Parathyroid adenoma (tissue), 2 donors: ENCODE measurements around the gene ARHGAP12.

Source experiments
- H2AFZ ChIP-seq: fragments of 300-600 bp; sonication (generic); one replicate; pipeline ENCODE4 v1.7.0; 2017; ENCODE audit warnings: antibody characterized with exemption, mild to moderate bottlenecking
- H3K27ac ChIP-seq: fragments of 300-600 bp; sonication (generic); one replicate; pipeline ENCODE4 v1.7.0; 2017
- H3K27me3 ChIP-seq: fragments of 300-600 bp; sonication (generic); one replicate; pipeline ENCODE4 v1.7.0; 2017; ENCODE audit warnings: low read length; ENCODE audit not compliant: control insufficient read depth, insufficient read depth
- H3K36me3 ChIP-seq: fragments of 300-600 bp; sonication (generic); one replicate; pipeline ENCODE4 v1.7.0; 2017; ENCODE audit warnings: low read length; ENCODE audit not compliant: control insufficient read depth, insufficient read depth
- H3K4me1 ChIP-seq: fragments of 300-600 bp; sonication (generic); one replicate; pipeline ENCODE4 v1.7.0; 2017; ENCODE audit warnings: control low read depth
- H3K4me2 ChIP-seq: fragments of 300-600 bp; sonication (generic); one replicate; pipeline ENCODE4 v1.7.0; 2017; ENCODE audit warnings: low read length
- H3K4me3 ChIP-seq: fragments of 300-600 bp; sonication (generic); one replicate; pipeline ENCODE4 v1.7.0; 2017; ENCODE audit warnings: low read depth, low read length
- H3K79me2 ChIP-seq: fragments of 300-600 bp; sonication (generic); one replicate; pipeline ENCODE4 v1.7.0; 2017; ENCODE audit warnings: control low read depth
- H3K9ac ChIP-seq: fragments of 300-600 bp; sonication (generic); one replicate; pipeline ENCODE4 v1.7.0; 2017; ENCODE audit warnings: mild to moderate bottlenecking
- H3K9me3 ChIP-seq: fragments of 300-600 bp; sonication (generic); one replicate; pipeline ENCODE4 v1.7.0; 2017; ENCODE audit warnings: low read length; ENCODE audit not compliant: control insufficient read depth
- TF ChIP-seq, protein P1 (sequence below): fragments of 300-600 bp; sonication (generic); IDR thresholded peaks from one replicate; pipeline ENCODE4 v1.7.0; 2017; ENCODE audit warnings: antibody characterized with exemption, mild to moderate bottlenecking
- donor health status: primary hyperparathyroidism.

ARHGAP12 gene

GRCh38 chr10:31954410-31955191, 26.0 kb upstream of the ARHGAP12 start:
- no peak overlapping the region for H3K4me2 ChIP-seq
- no peak overlapping the region for H2AFZ ChIP-seq
- H3K9me3 ChIP-seq: no peaks in the 10 kb centered on the region
- no peaks in the 10 kb centered on the region for H3K36me3 ChIP-seq
- no peak overlapping the region for H3K9ac ChIP-seq
- no peaks in the 10 kb centered on the region for H3K4me1 ChIP-seq
- no peaks in the 10 kb centered on the region for H3K79me2 ChIP-seq
- H3K27me3 ChIP-seq: no peaks in the 10 kb centered on the region
- TF ChIP-seq, protein P1, sequence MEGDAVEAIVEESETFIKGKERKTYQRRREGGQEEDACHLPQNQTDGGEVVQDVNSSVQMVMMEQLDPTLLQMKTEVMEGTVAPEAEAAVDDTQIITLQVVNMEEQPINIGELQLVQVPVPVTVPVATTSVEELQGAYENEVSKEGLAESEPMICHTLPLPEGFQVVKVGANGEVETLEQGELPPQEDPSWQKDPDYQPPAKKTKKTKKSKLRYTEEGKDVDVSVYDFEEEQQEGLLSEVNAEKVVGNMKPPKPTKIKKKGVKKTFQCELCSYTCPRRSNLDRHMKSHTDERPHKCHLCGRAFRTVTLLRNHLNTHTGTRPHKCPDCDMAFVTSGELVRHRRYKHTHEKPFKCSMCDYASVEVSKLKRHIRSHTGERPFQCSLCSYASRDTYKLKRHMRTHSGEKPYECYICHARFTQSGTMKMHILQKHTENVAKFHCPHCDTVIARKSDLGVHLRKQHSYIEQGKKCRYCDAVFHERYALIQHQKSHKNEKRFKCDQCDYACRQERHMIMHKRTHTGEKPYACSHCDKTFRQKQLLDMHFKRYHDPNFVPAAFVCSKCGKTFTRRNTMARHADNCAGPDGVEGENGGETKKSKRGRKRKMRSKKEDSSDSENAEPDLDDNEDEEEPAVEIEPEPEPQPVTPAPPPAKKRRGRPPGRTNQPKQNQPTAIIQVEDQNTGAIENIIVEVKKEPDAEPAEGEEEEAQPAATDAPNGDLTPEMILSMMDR: no peak
- no peak overlapping the region for H3K4me3 ChIP-seq
- H3K27ac ChIP-seq: no peak overlapping the region

DNA sequence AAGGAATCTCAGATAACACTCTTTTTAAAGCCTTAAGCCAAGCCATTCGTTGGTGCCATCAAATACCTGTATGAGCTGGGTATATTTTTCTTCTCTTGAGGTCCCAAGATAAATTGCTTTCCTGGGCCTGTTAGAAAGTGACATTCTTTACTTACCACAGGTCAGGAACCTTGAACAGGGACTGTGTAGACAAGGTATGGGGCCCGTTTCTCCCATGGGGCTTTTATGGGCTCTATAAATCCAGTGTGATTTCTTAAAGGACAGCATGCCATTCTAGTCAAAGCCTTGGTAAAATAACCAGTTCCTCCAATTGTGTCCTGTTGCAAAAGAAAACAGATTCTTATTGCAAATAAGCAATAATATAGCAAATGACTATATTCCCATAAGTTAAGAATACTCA, 24.8 kb upstream of the ARHGAP12 start:
- Histone ChIP-seq H3K79me2 (no peaks in the 10 kb centered on the region), H2AFZ (no peak overlapping the region), H3K36me3 (no peaks in the 10 kb centered on the region), H3K9me3 (no peaks in the 10 kb centered on the region), H3K4me2 (no peak overlapping the region), H3K9ac (no peak overlapping the region), H3K27me3 (no peaks in the 10 kb centered on the region), H3K4me3 (no peak overlapping the region), H3K27ac (no peak overlapping the region), H3K4me1 (no peaks in the 10 kb centered on the region)
- TF ChIP-seq, protein P1: no peak

DNA sequence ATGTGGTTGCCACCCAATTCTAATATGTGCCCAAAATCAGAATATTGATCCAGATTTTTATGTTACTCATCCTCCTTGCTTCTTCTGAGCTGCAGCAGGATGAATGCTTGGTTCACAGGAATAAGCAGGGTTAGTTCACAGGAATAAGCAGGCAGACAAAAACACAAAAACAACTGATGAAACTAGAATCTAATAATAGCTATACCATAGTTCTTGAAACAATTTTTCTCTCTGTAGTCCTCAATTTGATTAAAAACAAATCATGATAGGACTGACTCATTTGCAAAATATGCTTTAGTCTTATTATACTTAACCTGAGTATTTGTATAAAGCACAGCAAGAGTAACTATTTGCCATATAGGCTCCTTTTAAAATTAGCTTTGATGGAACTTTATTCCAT, 24.4 kb upstream of the ARHGAP12 start:
- Histone ChIP-seq H3K9ac (no peak overlapping the region), H3K27ac (no peak overlapping the region), H2AFZ (no peak overlapping the region), H3K79me2 (no peaks in the 10 kb centered on the region), H3K4me3 (no peak overlapping the region), H3K9me3 (no peaks in the 10 kb centered on the region), H3K27me3 (no peaks in the 10 kb centered on the region), H3K4me2 (no peak overlapping the region), H3K36me3 (no peaks in the 10 kb centered on the region), H3K4me1 (no peaks in the 10 kb centered on the region)
- TF ChIP-seq, protein P1: no peak

- no peaks in the 10 kb centered on the region for H3K4me1 ChIP-seq
- H3K79me2 ChIP-seq: no peaks in the 10 kb centered on the region
- no peaks in the 10 kb centered on the region for H3K36me3 ChIP-seq
- no peak overlapping the region for H3K9ac ChIP-seq
- no peak overlapping the region for H3K27ac ChIP-seq
- no peaks in the 10 kb centered on the region for H3K27me3 ChIP-seq
- TF ChIP-seq, protein P1: no peak
- no peak overlapping the region for H2AFZ ChIP-seq
- H3K4me3 ChIP-seq: no peak overlapping the region
- H3K9me3 ChIP-seq: no peaks in the 10 kb centered on the region
- no peak overlapping the region for H3K4me2 ChIP-seq
These were observed 23.4 kb upstream of the ARHGAP12 start for GRCh38 chr10:31952066-31952465.

DNA sequence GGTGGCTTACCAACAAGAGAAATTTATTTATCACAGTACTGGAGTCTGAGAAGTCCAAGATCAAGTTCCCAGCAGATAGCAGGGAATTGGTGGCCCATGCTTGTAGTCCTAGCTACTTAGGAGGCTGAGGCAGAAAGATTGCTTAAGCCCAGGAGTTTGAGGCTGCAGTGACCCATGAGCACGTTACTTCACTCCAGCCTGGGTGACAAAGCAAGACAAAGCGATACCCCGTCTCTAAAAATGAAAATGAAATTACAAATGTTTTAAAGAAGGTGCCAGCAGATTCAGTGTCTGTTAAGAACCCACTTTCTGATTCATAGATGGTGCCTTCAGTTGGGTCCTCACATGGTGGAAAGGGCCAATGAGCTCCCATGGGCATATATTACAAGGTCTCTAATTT, 20.6 kb upstream of the ARHGAP12 start:
- Histone ChIP-seq H3K27ac (no peak overlapping the region), H3K36me3 (no peaks in the 10 kb centered on the region), H3K9me3 (no peaks in the 10 kb centered on the region), H2AFZ (no peak overlapping the region), H3K9ac (no peak overlapping the region), H3K4me3 (no peak overlapping the region), H3K4me2 (no peak overlapping the region), H3K4me1 (no peaks in the 10 kb centered on the region), H3K79me2 (no peaks in the 10 kb centered on the region), H3K27me3 (no peaks in the 10 kb centered on the region)
- TF ChIP-seq, protein P1: no peak
